ENCODE data around the gene USP10.
A peak's percentile ranks its signal among the peaks of the same experiment; 100 is the strongest.

The USP10 gene

DNA sequence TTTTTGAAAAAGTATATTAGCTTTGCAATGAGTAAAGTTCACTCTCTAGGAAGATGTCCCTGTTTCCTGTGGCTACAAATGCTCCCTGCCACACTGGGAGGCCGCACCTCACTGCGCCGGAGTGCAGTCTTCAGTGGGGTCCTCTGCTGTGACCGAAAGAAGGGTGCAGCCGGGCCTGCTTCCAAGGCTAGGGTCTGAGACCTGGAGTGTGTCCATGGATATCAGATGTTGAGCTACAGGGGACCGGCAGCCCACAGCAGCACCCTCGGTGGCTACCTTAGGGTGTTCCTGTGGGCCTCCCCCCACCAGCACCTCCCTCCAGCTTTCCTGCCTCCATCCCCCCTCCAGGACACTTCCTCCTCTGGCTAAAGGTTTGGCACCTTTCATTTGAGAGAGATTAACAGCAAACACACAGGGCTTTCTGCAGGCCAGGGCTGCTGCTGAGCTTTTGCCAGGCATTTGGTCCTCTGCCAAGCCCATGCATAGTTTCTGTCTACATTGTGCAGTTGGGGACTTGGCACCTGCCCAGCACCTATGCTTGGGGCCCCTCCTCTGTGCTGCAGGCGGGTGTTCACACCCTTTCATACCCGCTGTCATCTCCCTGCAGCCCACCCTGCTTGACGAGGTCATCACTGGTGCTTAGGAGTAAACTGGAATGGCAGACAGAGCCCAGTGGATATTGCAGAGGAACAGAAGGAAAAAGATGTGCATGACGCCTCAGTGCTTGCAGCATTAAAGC is 86.2 kb downstream of the USP10 start:
- Histone ChIP-seq H3K27ac (ENCODE audit: low read depth, low read length) (peak overlapping the region; percentile 16), H3K4me3 (ENCODE audit: low read length) (no peak overlapping the region), H3K4me1 (ENCODE audit: control insufficient read depth, insufficient read depth, low read length) (peaks cover 16% of the 10 kb centered on the region), H3K27me3 (ENCODE audit: control insufficient read depth, insufficient read depth, low read length) (no peaks in the 10 kb centered on the region), H3K9ac (ENCODE audit: low read length) (no peak overlapping the region), H3K36me3 (ENCODE audit: control insufficient read depth, insufficient read depth, low read length) (no peaks in the 10 kb centered on the region)

DNA sequence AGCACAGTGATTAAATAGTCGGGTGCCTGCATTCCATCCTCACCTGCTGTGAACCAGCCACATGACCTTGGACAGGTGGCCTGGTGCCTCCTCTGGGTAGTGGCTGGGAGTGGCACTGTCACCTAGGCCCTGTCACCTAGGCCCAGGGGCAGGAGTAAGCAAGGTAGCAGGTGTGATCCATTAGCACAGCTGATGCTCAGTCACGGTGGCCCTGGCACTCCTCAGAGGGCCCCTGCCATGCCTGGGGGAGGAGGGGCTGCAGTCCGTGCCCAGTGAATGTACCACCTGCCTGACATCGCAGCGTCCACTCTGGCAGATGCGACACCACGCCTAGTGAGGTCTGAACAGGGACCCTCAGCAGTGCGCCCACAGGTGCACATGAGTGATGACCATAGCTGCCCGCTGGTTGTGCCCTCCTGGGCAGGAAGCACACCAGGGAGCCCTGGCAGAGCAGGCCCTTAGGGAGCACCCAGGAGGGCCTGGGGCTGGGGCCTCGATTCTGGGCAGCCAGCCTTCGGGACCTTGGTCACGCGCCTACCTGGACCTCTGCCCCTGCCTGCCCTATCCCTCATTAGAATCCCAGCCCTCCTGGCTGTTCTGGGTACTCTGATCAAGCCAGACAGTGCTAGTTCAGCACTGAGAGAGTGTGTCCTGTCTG is 86.9 kb downstream of the USP10 start:
- Histone ChIP-seq H3K9ac (ENCODE audit: low read length) (no peak overlapping the region), H3K27me3 (ENCODE audit: control insufficient read depth, insufficient read depth, low read length) (no peaks in the 10 kb centered on the region), H3K36me3 (ENCODE audit: control insufficient read depth, insufficient read depth, low read length) (no peaks in the 10 kb centered on the region), H3K4me1 (ENCODE audit: control insufficient read depth, insufficient read depth, low read length) (peaks cover 16% of the 10 kb centered on the region), H3K4me3 (ENCODE audit: low read length) (no peak overlapping the region), H3K27ac (ENCODE audit: low read depth, low read length) (peak overlapping the region; percentile 28)

DNA sequence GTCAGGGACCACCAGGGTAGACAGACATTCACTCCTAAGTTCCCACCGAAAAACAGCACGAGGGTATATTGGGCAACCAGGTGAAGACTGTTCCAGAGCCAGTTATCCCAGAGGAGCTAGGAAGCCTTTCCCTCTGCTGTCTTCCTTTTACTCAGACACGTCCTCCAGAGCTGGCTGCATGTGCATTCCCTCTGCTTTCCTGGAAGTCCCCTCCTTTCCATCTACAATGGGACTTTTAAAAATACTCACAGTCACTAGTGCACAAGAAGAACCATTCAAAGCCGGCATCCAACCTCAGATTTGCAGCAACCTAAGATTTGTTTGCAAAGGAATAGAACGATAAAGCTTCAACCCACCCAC is 87.4 kb downstream of the USP10 start:
- peaks cover 16% of the 10 kb centered on the region for H3K4me1 ChIP-seq (ENCODE audit: control insufficient read depth, insufficient read depth, low read length)
- H3K9ac ChIP-seq (ENCODE audit: low read length): no peak overlapping the region
- no peak overlapping the region for H3K27ac ChIP-seq (ENCODE audit: low read depth, low read length)
- H3K36me3 ChIP-seq (ENCODE audit: control insufficient read depth, insufficient read depth, low read length): no peaks in the 10 kb centered on the region
- no peak overlapping the region for H3K4me3 ChIP-seq (ENCODE audit: low read length)
- no peaks in the 10 kb centered on the region for H3K27me3 ChIP-seq (ENCODE audit: control insufficient read depth, insufficient read depth, low read length)

DNA sequence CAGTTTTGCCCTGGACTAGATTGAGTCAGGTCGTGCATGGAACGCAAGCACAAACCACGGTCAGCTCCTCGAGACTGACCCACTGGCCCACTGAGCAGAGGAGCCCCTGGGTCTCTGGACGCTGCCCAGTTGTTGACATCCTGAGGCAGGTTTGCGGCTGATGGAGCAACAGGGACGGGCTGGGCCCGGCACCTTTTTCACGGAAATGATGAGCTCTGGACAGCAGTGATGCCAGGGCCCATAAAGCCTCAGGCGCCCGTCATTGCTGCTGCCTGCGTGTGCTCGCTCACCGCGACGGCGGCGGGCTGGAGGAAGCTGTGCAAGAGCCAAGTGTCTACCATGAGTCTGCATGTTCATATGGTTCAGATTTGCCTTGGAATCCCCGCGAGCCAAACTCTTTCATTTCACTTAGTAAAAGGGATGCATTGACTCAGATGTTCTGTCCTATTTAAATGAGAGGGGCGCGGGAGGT is 89.2 kb downstream of the USP10 start:
- Histone ChIP-seq H3K4me3 (ENCODE audit: low read length) (no peak overlapping the region), H3K4me1 (ENCODE audit: control insufficient read depth, insufficient read depth, low read length) (peaks cover 16% of the 10 kb centered on the region), H3K9ac (ENCODE audit: low read length) (no peak overlapping the region), H3K27ac (ENCODE audit: low read depth, low read length) (no peak overlapping the region), H3K27me3 (ENCODE audit: control insufficient read depth, insufficient read depth, low read length) (no peaks in the 10 kb centered on the region), H3K36me3 (ENCODE audit: control insufficient read depth, insufficient read depth, low read length) (no peaks in the 10 kb centered on the region)

DNA sequence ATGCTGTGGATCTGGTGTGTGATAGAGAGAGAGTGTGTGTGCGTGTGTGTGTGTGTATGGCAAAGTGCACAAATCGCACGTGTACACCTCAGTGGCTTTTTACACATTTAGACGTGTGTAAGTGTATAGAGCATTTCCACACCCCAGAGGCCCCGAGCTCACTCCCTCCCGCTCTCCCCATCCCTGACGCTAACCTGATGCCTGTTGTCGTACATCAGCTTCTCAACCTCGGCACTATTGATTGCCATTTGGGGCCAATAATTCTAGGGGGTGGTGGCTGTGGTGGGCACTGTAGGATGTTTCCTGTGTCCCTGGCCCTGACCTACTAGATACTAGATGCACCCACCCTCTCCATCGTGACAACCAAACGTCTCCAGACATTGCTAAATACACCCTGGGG is 89.6 kb downstream of the USP10 start:
- H3K4me3 ChIP-seq (ENCODE audit: low read length): no peak overlapping the region
- peaks cover 18% of the 10 kb centered on the region for H3K4me1 ChIP-seq (ENCODE audit: control insufficient read depth, insufficient read depth, low read length)
- no peak overlapping the region for H3K9ac ChIP-seq (ENCODE audit: low read length)
- H3K36me3 ChIP-seq (ENCODE audit: control insufficient read depth, insufficient read depth, low read length): no peaks in the 10 kb centered on the region
- no peaks in the 10 kb centered on the region for H3K27me3 ChIP-seq (ENCODE audit: control insufficient read depth, insufficient read depth, low read length)
- H3K27ac ChIP-seq (ENCODE audit: low read depth, low read length): no peak overlapping the region

DNA sequence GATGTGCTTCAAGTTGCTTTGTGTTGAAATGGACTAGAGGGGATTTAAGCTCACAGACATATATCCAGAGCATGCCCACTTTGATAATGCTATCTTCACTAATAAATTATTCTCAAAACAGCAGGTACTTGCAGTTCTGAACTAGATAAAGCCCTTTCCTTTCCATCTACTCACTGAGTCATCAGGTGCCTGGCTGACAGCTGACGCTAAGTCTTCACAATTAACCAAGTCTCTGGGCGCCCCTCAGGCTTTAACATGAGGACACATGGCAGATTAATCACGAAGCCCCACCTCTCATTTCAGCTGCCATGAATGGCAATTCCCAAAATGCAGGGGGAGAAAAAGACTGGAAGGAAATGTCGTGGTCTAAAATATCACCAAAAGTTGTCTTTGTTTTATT is 90.5 kb downstream of the USP10 start:
- H3K36me3 ChIP-seq (ENCODE audit: control insufficient read depth, insufficient read depth, low read length): no peaks in the 10 kb centered on the region
- H3K27ac ChIP-seq (ENCODE audit: low read depth, low read length): no peak overlapping the region
- no peaks in the 10 kb centered on the region for H3K27me3 ChIP-seq (ENCODE audit: control insufficient read depth, insufficient read depth, low read length)
- H3K4me3 ChIP-seq (ENCODE audit: low read length): no peak overlapping the region
- H3K9ac ChIP-seq (ENCODE audit: low read length): no peak overlapping the region
- H3K4me1 ChIP-seq (ENCODE audit: control insufficient read depth, insufficient read depth, low read length): peaks cover 22% of the 10 kb centered on the region

DNA sequence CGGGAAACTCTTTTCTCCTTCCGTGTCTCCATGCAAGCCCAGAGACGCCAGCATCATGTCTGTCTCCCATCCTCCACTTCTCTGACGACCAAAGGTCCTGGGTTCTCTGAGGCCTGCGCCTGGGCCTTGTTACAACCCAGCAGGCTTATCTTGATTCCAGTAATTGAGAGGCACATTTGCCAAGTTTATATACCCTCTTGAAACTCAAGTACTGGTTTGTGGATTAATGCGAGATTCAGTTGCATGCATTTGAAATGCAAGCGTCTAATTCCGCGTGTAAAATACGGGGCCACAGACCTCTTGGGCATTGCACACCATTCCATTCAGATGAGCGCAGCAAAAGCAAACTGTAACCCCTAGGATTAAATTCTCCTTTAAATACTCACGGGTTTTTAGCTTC is 91.3 kb downstream of the USP10 start:
- H3K27me3 ChIP-seq (ENCODE audit: control insufficient read depth, insufficient read depth, low read length): no peaks in the 10 kb centered on the region
- no peak overlapping the region for H3K9ac ChIP-seq (ENCODE audit: low read length)
- no peak overlapping the region for H3K27ac ChIP-seq (ENCODE audit: low read depth, low read length)
- H3K36me3 ChIP-seq (ENCODE audit: control insufficient read depth, insufficient read depth, low read length): no peaks in the 10 kb centered on the region
- peaks cover 18% of the 10 kb centered on the region for H3K4me1 ChIP-seq (ENCODE audit: control insufficient read depth, insufficient read depth, low read length)
- no peak overlapping the region for H3K4me3 ChIP-seq (ENCODE audit: low read length)

DNA sequence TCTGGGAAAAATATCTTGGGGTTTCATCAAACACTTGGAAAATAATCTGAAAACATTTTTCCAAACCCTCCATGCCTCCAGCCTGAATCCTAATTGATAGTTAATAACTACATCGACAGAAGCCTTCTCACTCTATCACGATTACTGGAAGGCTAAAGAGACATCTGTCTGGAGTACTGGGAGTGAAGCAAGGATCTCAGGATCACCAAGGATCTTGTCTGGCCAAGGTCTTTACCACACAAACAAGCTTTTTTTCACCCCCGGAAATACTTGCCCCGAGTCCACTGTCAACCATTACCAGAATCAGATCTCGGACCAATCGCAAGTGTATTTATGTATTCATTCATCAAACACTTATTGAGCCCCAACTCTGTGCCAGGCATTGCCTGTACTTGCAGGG is 91.7 kb downstream of the USP10 start:
- no peaks in the 10 kb centered on the region for H3K36me3 ChIP-seq (ENCODE audit: control insufficient read depth, insufficient read depth, low read length)
- H3K9ac ChIP-seq (ENCODE audit: low read length): no peak overlapping the region
- H3K4me3 ChIP-seq (ENCODE audit: low read length): no peak overlapping the region
- no peaks in the 10 kb centered on the region for H3K27me3 ChIP-seq (ENCODE audit: control insufficient read depth, insufficient read depth, low read length)
- H3K4me1 ChIP-seq (ENCODE audit: control insufficient read depth, insufficient read depth, low read length): peaks cover 13% of the 10 kb centered on the region
- no peak overlapping the region for H3K27ac ChIP-seq (ENCODE audit: low read depth, low read length)

DNA sequence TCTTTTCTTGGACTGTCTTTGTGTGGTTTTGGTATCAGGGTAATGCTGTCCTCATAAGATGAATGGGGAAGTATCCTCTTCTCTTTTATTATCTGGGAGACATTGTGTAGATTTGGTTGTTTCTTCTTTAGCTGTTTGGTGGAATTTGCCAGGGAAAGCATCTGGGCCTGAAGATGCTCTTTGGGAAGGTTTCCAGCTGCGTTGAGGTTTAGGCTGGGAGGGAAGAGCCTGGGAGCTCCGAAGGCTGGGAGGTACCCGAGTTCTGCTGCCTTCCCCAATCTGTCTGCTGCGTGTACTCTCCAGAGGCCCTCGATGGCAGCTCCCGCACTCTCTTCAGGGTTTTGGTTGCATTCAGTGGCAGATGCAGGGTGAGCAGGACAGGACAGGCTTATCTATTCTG is 94.4 kb downstream of the USP10 start:
- H3K27ac ChIP-seq (ENCODE audit: low read depth, low read length): peak overlapping the region; percentile 78
- H3K36me3 ChIP-seq (ENCODE audit: control insufficient read depth, insufficient read depth, low read length): no peaks in the 10 kb centered on the region
- H3K4me1 ChIP-seq (ENCODE audit: control insufficient read depth, insufficient read depth, low read length): peaks cover 6% of the 10 kb centered on the region
- H3K9ac ChIP-seq (ENCODE audit: low read length): no peak overlapping the region
- H3K4me3 ChIP-seq (ENCODE audit: low read length): no peak overlapping the region
- H3K27me3 ChIP-seq (ENCODE audit: control insufficient read depth, insufficient read depth, low read length): no peaks in the 10 kb centered on the region

DNA sequence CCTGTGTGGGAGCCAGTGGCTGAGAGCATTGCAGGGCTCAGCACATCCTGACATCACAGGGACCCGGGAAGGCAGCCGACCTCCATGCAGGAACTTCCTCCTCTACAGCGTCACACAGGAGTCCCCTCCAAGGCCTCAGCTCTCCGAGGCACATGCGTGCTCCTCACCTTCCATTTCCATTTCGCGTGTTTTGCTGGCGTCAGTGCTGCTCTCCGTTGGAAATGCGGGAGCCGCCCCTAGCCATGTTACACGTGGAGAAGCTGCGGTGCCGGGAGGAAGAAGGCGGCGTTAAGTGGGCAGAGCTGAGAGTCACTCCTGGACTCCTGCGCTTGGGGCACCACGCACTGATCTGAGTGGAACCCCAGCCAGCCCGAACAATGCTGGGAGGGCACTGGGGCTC is 94.8 kb downstream of the USP10 start:
- H3K27me3 ChIP-seq (ENCODE audit: control insufficient read depth, insufficient read depth, low read length): no peaks in the 10 kb centered on the region
- peaks cover 6% of the 10 kb centered on the region for H3K4me1 ChIP-seq (ENCODE audit: control insufficient read depth, insufficient read depth, low read length)
- H3K27ac ChIP-seq (ENCODE audit: low read depth, low read length): peak overlapping the region; percentile 78
- H3K9ac ChIP-seq (ENCODE audit: low read length): no peak overlapping the region
- peak overlapping the region; percentile 19 for H3K4me3 ChIP-seq (ENCODE audit: low read length)
- H3K36me3 ChIP-seq (ENCODE audit: control insufficient read depth, insufficient read depth, low read length): no peaks in the 10 kb centered on the region

DNA sequence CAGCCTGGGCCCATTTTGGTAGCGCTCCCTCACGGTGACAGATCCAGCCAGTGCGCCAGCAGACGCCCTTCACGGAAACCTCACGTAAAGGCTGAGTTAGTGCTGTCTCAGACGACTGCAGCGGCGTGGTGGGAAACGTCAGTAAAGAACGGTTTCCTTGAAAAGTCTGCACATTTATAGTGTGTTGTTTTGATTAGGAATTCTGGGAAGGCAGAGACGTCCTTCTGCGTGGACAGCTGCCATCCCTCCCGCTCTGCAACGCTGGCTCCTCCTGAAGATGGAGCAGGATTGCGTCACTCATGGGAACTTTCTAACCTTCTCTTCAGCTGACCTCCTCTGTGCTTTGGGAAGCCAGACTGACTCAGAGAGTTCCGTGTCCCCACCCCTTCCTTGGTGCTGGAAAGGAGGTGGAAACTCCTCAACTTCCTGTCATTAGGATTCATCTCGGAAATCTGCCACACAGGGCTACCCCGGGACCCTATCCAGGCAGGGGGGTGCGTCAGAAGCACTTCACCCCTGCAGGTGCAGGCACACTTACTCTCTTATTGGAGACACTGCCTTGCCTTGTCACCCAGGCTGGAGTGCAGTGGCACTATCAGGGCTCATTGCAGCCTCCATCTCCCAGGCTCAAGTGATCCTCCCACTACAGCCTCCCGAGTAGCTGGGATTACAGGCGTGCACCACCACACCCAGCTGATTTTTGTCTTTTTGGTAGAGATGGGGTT is 95.7 kb downstream of the USP10 start:
- H3K27ac ChIP-seq (ENCODE audit: low read depth, low read length): peak overlapping the region; percentile 78
- no peaks in the 10 kb centered on the region for H3K27me3 ChIP-seq (ENCODE audit: control insufficient read depth, insufficient read depth, low read length)
- no peaks in the 10 kb centered on the region for H3K36me3 ChIP-seq (ENCODE audit: control insufficient read depth, insufficient read depth, low read length)
- peak overlapping the region; percentile 22 for H3K4me3 ChIP-seq (ENCODE audit: low read length)
- H3K9ac ChIP-seq (ENCODE audit: low read length): no peak overlapping the region
- peaks cover 6% of the 10 kb centered on the region for H3K4me1 ChIP-seq (ENCODE audit: control insufficient read depth, insufficient read depth, low read length)

DNA sequence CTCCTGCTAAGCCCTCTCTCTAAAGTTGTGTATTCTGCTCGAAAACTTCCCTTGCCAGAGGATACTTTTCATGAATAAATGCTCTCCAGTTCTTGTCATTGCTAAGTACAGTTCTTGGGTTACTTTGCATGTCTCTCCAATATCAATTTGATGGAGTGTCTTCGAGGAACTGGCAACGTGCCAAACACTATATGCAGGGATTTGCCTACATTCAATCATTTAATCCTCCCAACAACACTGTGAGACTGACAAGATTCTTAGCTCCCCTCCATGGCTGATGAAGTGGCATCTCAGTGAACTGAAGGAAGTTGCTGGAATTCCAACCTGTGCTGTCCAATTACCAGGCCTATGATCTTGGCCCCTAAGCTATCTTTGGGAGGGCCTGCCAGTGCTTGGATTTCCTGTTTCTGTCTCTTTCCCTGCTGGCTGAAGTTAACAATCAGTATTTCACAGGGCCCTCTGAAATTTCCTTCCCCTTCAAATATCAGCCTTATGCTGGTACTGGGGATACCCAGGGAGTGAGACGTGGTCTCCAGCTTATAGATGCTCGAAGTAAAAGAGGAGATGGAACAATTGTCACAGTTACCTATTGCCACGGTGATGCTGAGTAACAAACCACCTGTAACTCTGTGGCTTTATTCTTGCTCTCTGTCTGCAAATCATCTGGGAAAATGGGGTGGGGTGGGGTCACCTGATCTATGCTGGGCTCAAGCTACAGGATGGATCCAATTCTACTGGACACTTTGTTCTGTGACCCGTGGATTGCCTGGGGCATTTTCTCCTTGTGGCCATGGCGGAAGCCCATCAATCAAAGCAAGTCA is 100.6 kb downstream of the USP10 start:
- Histone ChIP-seq H3K9ac (ENCODE audit: low read length) (no peak overlapping the region), H3K27me3 (ENCODE audit: control insufficient read depth, insufficient read depth, low read length) (no peaks in the 10 kb centered on the region), H3K4me3 (ENCODE audit: low read length) (no peak overlapping the region), H3K36me3 (ENCODE audit: control insufficient read depth, insufficient read depth, low read length) (no peaks in the 10 kb centered on the region), H3K27ac (ENCODE audit: low read depth, low read length) (no peak overlapping the region), H3K4me1 (ENCODE audit: control insufficient read depth, insufficient read depth, low read length) (no peaks in the 10 kb centered on the region)

Measured in rectal smooth muscle tissue (tissue), 1 donor.